Skeletal muscle tissue (tissue), 4 donors: ENCODE measurements around the gene MYO1D. TPM values are rescaled to one million over a fixed set of nuclear protein-coding genes. Genes with fewer than 3 reads are reported as not detected.
"Not testable (repeated sequence)": the region's sequence is repeated elsewhere in the genome, so short reads cannot be mapped to it uniquely, and the experiment has no call there.

Experiments
- H3K27ac ChIP-seq: one replicate; pipeline ENCODE4 v1.7.0; 2013; ENCODE audit warnings: mild to moderate bottlenecking, low read depth, low read length, inconsistent platforms
- H3K27me3 ChIP-seq, 3 donors: one replicate each; pipeline ENCODE4 v1.7.0; 2013; ENCODE audit warnings: low read length in 3 of 3; ENCODE audit not compliant: control insufficient read depth in 3 of 3, insufficient read depth in 3 of 3
- H3K36me3 ChIP-seq, 3 donors: one replicate each; pipeline ENCODE4 v1.7.0; 2013; ENCODE audit warnings: low read length in 3 of 3; ENCODE audit not compliant: control insufficient read depth in 3 of 3, insufficient read depth in 3 of 3
- H3K4me1 ChIP-seq, 3 donors: one replicate each; pipeline ENCODE4 v1.7.0; 2013; ENCODE audit warnings: low read length in 3 of 3, mild to moderate bottlenecking in 3 of 3; ENCODE audit not compliant: control insufficient read depth in 3 of 3, insufficient read depth in 3 of 3
- H3K4me3 ChIP-seq, 3 donors: one replicate each; pipeline ENCODE4 v1.7.0; 2013; ENCODE audit warnings: low read length in 3 of 3
- H3K9ac ChIP-seq, 3 donors: one replicate each; pipeline ENCODE4 v1.7.0; 2013; ENCODE audit warnings: low read length in 3 of 3, mild to moderate bottlenecking in 3 of 3, moderate library complexity in 2 of 3, low read depth in 1 of 3
- H3K9me3 ChIP-seq, 3 donors: one replicate each; pipeline ENCODE4 v1.7.0; 2013; ENCODE audit warnings: low read length in 3 of 3; ENCODE audit not compliant: control insufficient read depth in 3 of 3
- total RNA-seq: library from RNA; depleted of rRNA; stranded (reverse); fragments of >200 nt; gene quantifications from one replicate; pipeline ENCODE4 v1.2.3, GENCODE V29; 2014
- donor health status: Osteomylitis.

Gene MYO1D
- total RNA-seq, 1 donor from 2014 or later, result 15.1 TPM

DNA sequence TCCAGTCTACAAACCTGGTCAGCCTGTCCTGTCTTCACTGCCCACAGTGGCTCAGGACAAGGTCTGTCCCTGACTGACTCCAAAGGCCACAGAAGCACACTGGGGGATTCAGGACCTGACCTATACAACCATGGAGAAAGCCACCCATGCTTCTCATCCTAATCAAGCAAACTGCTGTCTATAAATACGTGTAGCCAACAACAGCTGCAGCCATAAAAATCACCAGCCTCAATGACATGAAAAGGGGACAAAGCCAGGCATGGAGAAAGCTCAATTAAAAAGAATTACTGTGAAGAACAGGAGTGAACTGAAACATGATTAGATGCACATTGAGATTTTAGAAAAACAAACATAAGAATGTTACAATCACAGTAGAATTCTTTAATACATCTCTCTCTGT lies 220.0 kb downstream of the MYO1D start:
- no peaks in the 10 kb centered on the region for H3K27me3 ChIP-seq
- H3K36me3 ChIP-seq, result peaks cover 0 to 9% (median 9%) of the 10 kb centered on the region in 3 donors
- H3K9me3 ChIP-seq, result no peaks in the 10 kb centered on the region
- H3K4me3 ChIP-seq, result no peak overlapping the region
- H3K4me1 ChIP-seq, result peaks cover 0 to 3% (median 0%) of the 10 kb centered on the region in 3 donors
- no peak overlapping the region for H3K27ac ChIP-seq
- H3K9ac ChIP-seq, result no peak overlapping the region

DNA sequence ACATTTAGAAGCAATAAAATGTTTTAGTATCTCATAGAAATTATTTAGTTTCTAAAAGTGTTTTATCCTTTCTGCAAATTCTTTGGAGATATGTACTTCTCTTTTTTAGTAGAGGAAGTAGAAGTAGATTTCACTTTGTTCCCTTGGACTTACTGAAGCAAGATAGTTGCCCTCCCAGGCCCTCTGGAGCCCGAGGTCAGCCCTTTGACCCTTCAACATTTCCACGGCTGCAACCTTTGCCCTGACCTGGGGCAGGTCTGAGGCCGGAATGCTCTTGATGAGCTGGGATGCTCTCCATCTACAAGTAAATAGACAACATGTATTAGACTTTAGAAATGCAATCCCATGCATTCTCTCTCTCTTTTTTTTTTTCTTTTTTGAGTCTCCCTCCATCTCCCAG lies 222.6 kb downstream of the MYO1D start:
- no peak overlapping the region for H3K27ac ChIP-seq

DNA sequence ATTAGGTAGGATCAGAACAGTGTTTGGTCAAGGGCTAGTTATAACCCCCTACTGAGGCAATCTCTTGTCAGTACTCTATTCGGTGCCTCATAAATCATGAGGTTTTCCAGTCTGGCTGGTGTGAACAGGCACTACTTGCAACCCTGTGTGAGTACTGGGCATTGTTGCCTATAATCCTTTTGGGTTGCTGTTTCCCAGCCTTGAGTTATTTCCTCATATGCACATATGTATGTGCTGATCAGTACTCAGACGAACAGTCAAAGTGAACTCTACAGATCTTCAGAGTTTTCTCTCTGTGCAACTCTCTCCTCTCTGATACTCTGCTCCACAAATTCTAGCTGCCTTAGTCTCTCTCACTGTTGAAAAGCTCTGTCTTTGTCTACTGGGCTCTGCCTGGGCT lies 225.8 kb downstream of the MYO1D start:
- H3K36me3 ChIP-seq, result peaks cover 3 to 16% (median 6%) of the 10 kb centered on the region in 3 donors
- no peak overlapping the region for H3K9ac ChIP-seq
- no peak overlapping the region for H3K4me3 ChIP-seq
- no peak overlapping the region for H3K27ac ChIP-seq
- H3K27me3 ChIP-seq, result no peaks in the 10 kb centered on the region
- H3K9me3 ChIP-seq, result no peaks in the 10 kb centered on the region
- H3K4me1 ChIP-seq, result no peaks in the 10 kb centered on the region

More for the DNA sequence above, 222.6 kb downstream of the MYO1D start:
- no peaks in the 10 kb centered on the region for H3K9me3 ChIP-seq
- no peak overlapping the region for H3K4me3 ChIP-seq
- no peaks in the 10 kb centered on the region for H3K27me3 ChIP-seq
- H3K36me3 ChIP-seq, result peaks cover 3 to 13% (median 9%) of the 10 kb centered on the region in 3 donors
- H3K4me1 ChIP-seq, result peaks cover 0 to 3% (median 0%) of the 10 kb centered on the region in 3 donors
- H3K9ac ChIP-seq, result no peak overlapping the region

DNA sequence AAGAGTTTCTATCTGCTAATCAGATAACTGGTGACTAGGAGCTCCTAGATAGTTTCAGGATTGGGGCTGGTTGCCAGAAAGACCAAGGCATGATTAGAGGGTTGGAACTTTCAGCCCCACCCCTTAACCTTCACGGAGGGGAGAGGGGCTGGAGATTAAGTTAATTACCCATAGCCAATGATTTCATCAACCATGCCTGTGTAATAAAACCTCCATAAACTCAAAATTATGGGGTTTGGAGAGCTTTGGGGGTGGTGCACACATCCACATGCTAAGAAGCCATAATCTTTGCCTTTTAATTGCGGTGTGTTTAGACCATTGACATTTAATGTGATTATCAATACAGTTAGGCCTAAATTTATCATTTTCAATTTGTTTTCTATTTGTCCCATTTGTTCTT lies 228.5 kb downstream of the MYO1D start:
- peaks cover 1 to 8% (median 3%) of the 10 kb centered on the region in 3 donors for H3K36me3 ChIP-seq
- H3K9ac ChIP-seq, result no peak overlapping the region
- H3K4me3 ChIP-seq, result no peak overlapping the region
- H3K4me1 ChIP-seq, result no peaks in the 10 kb centered on the region
- H3K27ac ChIP-seq, result no peak overlapping the region
- no peaks in the 10 kb centered on the region for H3K9me3 ChIP-seq
- H3K27me3 ChIP-seq, result no peaks in the 10 kb centered on the region

DNA sequence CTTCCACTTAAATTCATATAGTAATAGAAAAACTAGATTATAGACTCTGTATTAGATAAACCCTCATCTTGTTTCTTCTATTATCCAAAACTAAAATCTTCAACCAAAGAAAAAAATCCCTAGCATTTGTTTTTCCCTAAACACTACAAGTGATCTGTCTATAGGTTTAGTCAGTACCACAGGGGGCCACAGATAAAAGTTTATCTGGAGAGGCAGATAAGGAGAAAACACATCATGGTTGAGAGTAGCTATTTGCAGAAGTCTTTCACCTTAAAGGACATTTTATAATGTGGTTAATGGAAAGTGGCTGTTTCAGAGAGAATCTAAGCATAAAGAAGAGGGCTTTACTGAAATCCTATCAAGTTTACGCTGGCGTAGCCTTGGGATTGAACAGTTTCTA lies 230.0 kb downstream of the MYO1D start:
- Histone ChIP-seq H3K4me3 (no peak overlapping the region), H3K9ac (no peak overlapping the region), H3K27me3 (no peaks in the 10 kb centered on the region), H3K9me3 (no peaks in the 10 kb centered on the region), H3K36me3 (peaks cover 0 to 7% (median 3%) of the 10 kb centered on the region in 3 donors), H3K27ac (no peak overlapping the region), H3K4me1 (no peaks in the 10 kb centered on the region)

DNA sequence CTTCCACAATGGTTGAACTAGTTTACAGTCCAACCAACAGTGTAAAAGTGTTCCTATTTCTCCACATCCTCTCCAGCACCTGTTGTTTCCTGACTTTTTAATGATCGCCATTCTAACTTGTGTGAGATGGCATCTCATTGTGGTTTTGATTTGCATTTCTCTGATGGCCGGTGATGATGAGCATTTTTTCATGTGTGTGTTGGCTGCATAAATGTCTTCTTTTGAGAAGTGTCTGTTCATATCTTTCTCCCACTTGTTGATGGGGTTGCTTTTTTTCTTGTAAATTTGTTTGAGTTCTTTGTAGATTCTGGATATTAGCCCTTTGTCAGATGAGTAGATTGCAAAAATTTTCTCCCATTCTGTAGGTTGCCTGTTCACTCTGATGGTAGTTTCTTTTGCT lies 235.4 kb downstream of the MYO1D start:
- H3K9ac ChIP-seq, H3K4me1 ChIP-seq, H3K36me3 ChIP-seq, H3K4me3 ChIP-seq, H3K27ac ChIP-seq, H3K27me3 ChIP-seq, H3K9me3 ChIP-seq: not testable (repeated sequence)

DNA sequence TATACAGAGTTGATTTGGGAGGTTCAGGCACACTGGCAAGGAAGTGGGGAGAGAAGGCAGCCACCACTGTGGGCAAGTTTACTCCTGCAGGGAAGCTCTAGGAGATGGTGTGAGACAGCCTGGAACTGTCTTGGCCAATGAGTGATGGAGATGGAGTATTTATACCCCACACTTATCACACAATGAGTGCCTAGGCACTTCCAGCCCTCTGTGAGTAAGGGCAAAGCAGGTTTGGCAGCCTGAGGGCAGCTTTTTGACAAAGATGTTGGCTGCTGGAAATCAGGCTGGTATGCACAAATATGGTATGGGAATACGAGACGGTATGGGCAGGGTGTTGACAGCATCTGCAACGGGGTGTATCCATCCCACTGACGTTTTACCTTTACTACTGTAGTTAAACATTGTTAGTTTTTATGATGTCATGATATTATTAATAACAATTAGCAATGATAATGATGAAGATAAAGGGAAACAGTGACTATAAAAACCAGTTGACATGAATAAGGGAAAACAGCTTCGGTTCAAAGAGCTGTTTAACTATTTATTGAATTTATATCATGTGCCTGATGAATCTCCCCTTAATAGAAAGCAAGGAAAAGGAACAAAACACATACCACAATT lies 240.2 kb downstream of the MYO1D start:
- Histone ChIP-seq H3K27ac (no peak overlapping the region), H3K9me3 (no peaks in the 10 kb centered on the region), H3K9ac (no peak overlapping the region), H3K27me3 (no peaks in the 10 kb centered on the region), H3K4me3 (no peak overlapping the region), H3K36me3 (peaks cover 0 to 3% (median 0%) of the 10 kb centered on the region in 3 donors), H3K4me1 (no peaks in the 10 kb centered on the region)

DNA sequence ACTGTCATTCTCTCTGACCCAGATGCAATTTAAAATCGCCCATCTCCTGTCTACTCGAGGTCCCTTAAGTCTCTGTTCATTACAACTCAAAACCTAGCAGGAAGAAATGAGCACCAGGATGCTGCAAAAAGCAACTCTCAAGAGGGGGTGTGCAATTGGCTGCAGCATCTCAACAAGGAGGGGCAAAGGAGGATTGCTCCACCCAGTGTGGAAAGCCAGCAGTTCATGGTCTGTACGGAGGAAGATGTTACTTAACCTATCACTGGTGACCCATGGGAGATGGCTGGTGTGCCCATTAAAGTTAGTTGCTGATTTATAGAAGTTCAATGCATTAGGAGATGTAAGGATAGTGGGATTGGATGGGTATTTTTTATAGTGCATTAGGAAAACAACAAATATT lies 242.8 kb downstream of the MYO1D start:
- H3K9me3 ChIP-seq, result no peaks in the 10 kb centered on the region
- no peak overlapping the region for H3K9ac ChIP-seq
- H3K27ac ChIP-seq, result no peak overlapping the region

DNA sequence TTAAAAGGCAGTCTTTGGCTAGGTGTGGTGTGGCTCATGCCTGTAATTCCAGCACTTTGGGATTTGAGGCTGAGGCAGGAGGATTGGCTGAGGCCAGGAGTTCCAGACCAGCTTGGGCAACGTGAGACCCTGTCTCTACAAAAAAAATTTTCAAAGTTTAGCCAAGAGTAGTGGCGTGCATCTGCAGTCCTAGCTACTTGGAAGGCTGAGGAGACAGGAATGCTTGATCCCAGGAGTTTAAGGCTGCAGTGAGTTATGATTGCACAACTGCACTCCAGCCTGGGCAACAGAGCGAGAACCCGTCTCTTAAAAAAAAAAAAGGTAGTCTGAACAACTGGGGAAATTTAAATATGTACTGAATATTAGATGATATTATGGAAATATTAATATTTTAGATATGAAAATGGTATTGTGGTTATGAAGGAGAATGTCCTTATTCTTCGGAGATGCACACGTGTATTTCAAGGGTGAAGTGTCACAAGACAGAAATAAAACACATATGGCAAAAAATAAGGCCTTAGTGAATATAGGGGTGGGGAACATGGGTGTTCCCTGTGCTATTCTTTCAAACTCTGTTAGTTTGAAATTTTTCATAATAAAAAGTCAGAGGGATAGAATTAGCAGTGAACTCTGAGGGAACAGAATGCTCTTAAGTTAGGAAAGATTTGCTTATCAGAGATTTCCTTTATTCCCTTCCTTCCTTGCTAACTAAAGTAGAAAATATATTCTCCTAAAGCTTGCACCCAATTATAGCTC lies 245.4 kb downstream of the MYO1D start:
- peaks cover 0 to 3% (median 0%) of the 10 kb centered on the region in 3 donors for H3K27me3 ChIP-seq
- no peak overlapping the region for H3K4me3 ChIP-seq
- H3K36me3 ChIP-seq, result peaks cover 0 to under 1% (median 0%) of the 10 kb centered on the region in 3 donors
- peaks cover 0 to 3% (median 0%) of the 10 kb centered on the region in 3 donors for H3K4me1 ChIP-seq
- H3K27ac ChIP-seq, result no peak overlapping the region
- no peaks in the 10 kb centered on the region for H3K9me3 ChIP-seq
- no peak overlapping the region for H3K9ac ChIP-seq

More for the DNA sequence above, 242.8 kb downstream of the MYO1D start:
- Histone ChIP-seq H3K27me3 (no peaks in the 10 kb centered on the region), H3K4me1 (no peaks in the 10 kb centered on the region), H3K4me3 (no peak overlapping the region), H3K36me3 (peaks cover 0 to 3% (median 0%) of the 10 kb centered on the region in 3 donors)

DNA sequence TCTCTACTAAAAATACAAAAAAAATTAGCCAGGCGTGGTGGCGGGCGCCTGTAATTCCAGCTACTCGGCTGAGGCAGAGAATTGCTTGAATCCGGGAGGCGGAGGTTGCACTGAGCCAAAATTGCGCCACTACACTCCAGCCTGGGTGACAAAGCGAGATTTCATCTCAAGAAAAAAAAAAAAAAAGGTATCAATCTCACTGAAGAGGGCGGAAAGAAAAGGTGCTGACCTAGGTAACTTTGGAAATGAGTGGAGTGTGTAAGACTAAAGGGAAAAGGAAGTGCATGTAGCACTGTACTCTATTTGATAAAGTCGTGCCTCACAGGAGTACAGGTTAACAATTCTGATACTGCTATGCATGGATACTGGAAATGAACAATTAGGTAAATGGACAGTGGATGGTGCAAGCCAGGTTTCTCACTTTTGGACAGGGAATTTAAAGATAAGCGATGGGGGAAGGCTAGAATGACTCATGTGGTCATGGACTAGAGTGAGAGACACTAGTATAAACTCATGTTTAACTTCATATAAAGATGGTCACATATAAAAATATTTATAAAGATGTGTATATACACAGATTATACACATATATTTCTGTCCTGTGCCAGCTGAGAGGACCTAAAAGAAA lies 247.2 kb downstream of the MYO1D start:
- H3K36me3 ChIP-seq, result no peaks in the 10 kb centered on the region
- H3K4me1 ChIP-seq, result peaks cover 0 to 3% (median 0%) of the 10 kb centered on the region in 3 donors
- H3K4me3 ChIP-seq, result no peak overlapping the region
- peaks cover 0 to 3% (median 0%) of the 10 kb centered on the region in 3 donors for H3K27me3 ChIP-seq
- H3K9me3 ChIP-seq, result no peaks in the 10 kb centered on the region
- H3K27ac ChIP-seq, result no peak overlapping the region
- H3K9ac ChIP-seq, result no peak overlapping the region
